ENCODE data around the gene CD47.
A peak's percentile ranks its signal among the peaks of the same experiment; 100 is the strongest.

CD47 gene

DNA sequence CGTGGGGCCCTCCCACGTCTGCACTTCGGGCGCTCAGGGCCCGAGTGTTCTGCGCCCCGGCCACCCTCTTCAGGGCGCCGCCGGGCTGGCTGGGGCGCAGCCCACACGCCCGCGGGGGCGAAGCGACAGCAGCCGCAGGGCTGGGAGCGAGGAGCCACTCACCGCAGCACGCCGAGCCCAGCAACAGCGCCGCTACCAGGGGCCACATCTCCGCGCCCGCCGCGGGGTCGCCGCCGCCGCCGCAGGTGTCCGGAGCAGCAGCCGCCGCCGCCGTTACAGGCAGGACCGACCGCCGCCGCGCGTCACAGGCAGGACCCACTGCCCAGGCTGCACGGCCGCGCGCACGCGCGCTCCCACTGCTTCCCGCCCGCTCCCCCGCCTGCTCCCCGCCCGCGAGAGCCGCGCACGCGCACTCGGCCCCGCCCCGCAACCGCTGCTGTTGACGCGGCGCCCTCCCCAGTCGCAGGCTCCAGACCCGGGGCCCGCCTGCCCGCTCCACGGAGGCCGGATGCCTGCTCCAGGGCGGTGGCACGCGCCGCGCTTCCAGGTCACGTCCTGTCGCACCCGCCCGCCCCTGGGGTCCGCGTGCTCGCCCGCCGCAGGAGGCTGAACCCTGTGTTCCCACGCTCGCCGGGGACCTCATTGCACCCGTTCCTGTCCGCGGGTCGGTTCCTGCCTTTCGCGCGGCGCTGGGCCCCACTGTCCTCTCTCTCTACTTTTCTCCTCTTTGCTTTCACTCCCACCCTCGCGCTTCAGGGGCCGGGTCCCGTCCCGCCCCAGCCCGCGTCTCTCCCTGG lies at the start of gene CD47:
CD47 (minus strand) TSS at position 331 of the 797 bp plus-strand sequence; CDS start at position 208, 123 bp downstream.
- H3K36me3 ChIP-seq (ENCODE audit: control insufficient read depth, insufficient read depth, low read length), result no peaks in the 10 kb centered on the region
- peaks cover 4% of the 10 kb centered on the region; the same call in 1 of the 2 replicates for H3K4me1 ChIP-seq (ENCODE audit: control insufficient read depth, insufficient read depth, low read length)
- peaks cover 36% of the 10 kb centered on the region for H3K27me3 ChIP-seq (ENCODE audit: control insufficient read depth, insufficient read depth, low read length)
- H3K4me3 ChIP-seq (ENCODE audit: low read depth, low read length), result peak within 1 kb of the TSS; percentile 99
- H3K9me3 ChIP-seq (ENCODE audit: control insufficient read depth, insufficient read depth, low read length), result no peaks in the 10 kb centered on the region
- no peak within 1 kb of the TSS for H3K27ac ChIP-seq (ENCODE audit: low read depth, low read length)
- H3K9ac ChIP-seq (ENCODE audit: low read depth, low read length), result peak within 1 kb of the TSS; percentile 62; the same call in 1 of the 2 replicates

GRCh38 chr3:108137460-108137814 lies 46.6 kb upstream of the CD47 start:
- Histone ChIP-seq H3K9ac (ENCODE audit: low read depth, low read length) (no peak overlapping the region), H3K4me1 (ENCODE audit: control insufficient read depth, insufficient read depth, low read length) (peaks cover 11% of the 10 kb centered on the region), H3K27ac (ENCODE audit: low read depth, low read length) (no peak overlapping the region), H3K9me3 (ENCODE audit: control insufficient read depth, insufficient read depth, low read length) (no peaks in the 10 kb centered on the region), H3K27me3 (ENCODE audit: control insufficient read depth, insufficient read depth, low read length) (no peaks in the 10 kb centered on the region), H3K4me3 (ENCODE audit: low read depth, low read length) (no peak overlapping the region), H3K36me3 (ENCODE audit: control insufficient read depth, insufficient read depth, low read length) (no peaks in the 10 kb centered on the region)

DNA sequence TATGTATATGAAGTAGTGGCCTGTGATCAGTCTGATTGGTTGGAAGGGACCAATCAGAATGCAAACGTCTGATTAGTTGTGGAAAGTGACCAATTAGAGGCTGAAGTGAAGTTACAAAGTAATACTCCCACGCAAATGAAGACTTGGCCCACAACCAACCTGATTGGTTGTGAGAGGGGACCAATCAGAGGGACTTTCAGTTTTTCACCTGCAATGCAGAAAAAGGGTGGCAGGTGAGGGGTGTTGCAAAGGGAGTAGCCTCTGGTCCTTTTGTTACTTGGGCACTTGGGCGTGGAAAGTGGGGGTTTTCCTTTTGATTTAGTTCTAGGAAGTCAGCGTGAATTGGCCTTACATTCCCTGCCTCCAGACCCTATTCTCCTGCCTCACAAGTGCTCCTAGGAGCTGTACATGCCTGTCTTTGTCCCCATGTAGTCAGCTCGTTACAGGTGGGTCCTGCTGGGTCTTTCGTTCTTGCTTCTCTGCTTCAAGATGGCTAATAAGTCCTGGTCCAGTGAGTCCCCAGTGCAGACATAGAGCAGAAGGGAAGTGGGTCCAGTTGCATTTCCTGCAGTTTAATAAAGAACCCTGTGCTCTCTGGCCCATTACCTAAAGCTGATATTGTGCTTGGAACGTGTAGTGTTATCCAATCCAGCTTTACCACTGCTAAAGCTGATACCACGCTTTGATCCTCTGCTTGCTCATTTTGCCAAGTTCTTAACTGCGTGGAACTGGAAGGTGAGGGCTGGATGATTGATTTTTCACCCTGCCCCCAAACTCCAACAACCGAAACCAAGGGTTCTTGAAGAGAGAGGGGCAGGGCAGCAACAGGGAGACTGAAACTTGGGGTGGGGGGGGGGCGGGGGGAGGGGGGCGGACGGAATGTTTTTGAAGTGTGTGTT lies 46.0 kb upstream of the CD47 start:
- H3K27me3 ChIP-seq (ENCODE audit: control insufficient read depth, insufficient read depth, low read length), result no peaks in the 10 kb centered on the region
- H3K4me1 ChIP-seq (ENCODE audit: control insufficient read depth, insufficient read depth, low read length), result peaks cover 11% of the 10 kb centered on the region
- H3K9me3 ChIP-seq (ENCODE audit: control insufficient read depth, insufficient read depth, low read length), result no peaks in the 10 kb centered on the region
- H3K4me3 ChIP-seq (ENCODE audit: low read depth, low read length), result no peak overlapping the region
- no peak overlapping the region for H3K9ac ChIP-seq (ENCODE audit: low read depth, low read length)
- no peak overlapping the region for H3K27ac ChIP-seq (ENCODE audit: low read depth, low read length)
- no peaks in the 10 kb centered on the region for H3K36me3 ChIP-seq (ENCODE audit: control insufficient read depth, insufficient read depth, low read length)

DNA sequence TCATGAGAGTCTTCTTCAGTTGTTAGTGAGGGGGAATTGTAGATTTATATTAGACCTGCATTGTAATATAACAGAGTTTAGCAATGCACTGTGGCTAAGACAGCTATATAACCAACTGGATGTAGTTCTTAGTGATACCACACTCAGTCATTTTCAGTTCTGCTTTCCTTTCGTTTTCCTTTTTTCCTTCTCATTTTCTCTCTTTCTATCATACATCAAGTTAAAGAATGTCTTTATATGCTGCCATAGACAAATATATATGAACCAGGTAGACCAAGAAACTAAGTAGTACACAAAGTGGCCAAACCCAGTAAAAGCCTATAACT lies 43.7 kb upstream of the CD47 start:
- Histone ChIP-seq H3K9me3 (ENCODE audit: control insufficient read depth, insufficient read depth, low read length) (no peaks in the 10 kb centered on the region), H3K27ac (ENCODE audit: low read depth, low read length) (no peak overlapping the region), H3K4me1 (ENCODE audit: control insufficient read depth, insufficient read depth, low read length) (peaks cover 11% of the 10 kb centered on the region), H3K9ac (ENCODE audit: low read depth, low read length) (no peak overlapping the region), H3K36me3 (ENCODE audit: control insufficient read depth, insufficient read depth, low read length) (no peaks in the 10 kb centered on the region), H3K27me3 (ENCODE audit: control insufficient read depth, insufficient read depth, low read length) (no peaks in the 10 kb centered on the region), H3K4me3 (ENCODE audit: low read depth, low read length) (no peak overlapping the region)

DNA sequence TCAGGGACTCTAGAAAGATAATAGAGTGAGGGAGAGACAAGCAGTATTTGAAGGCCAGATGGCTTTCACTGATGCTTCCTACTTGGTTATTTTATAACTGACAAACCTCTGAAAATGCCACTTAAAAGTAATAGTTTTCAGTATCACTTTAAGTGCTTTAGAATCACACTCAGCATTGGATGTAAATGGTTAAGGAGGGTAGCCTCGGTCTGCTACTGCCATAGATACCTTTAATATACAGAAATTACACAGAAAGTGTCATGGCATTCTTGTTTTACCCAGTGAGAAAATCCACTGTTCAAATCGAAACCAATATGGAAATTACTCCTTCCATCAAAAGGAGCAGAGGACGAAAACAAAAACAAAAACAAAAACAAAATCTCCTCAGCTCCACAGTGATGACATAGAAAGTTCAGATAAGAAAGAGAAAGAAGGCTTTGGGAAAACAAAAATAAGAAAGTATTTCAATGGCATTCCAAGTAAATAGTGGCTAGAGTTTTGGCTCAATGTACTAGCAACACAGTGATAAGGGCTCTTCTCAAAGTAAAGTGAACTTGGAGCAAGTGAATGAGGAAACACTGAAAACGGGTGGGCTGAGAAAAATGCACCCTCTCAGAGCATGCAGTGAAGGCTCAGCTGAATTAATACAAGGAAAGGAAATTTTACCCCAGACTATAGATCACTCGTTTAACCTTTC lies 43.2 kb upstream of the CD47 start:
- peaks cover 11% of the 10 kb centered on the region for H3K4me1 ChIP-seq (ENCODE audit: control insufficient read depth, insufficient read depth, low read length)
- no peaks in the 10 kb centered on the region for H3K9me3 ChIP-seq (ENCODE audit: control insufficient read depth, insufficient read depth, low read length)
- no peaks in the 10 kb centered on the region for H3K27me3 ChIP-seq (ENCODE audit: control insufficient read depth, insufficient read depth, low read length)
- H3K27ac ChIP-seq (ENCODE audit: low read depth, low read length), result no peak overlapping the region
- no peak overlapping the region for H3K4me3 ChIP-seq (ENCODE audit: low read depth, low read length)
- no peaks in the 10 kb centered on the region for H3K36me3 ChIP-seq (ENCODE audit: control insufficient read depth, insufficient read depth, low read length)
- H3K9ac ChIP-seq (ENCODE audit: low read depth, low read length), result no peak overlapping the region

GRCh38 chr3:108133048-108133369 lies 42.2 kb upstream of the CD47 start:
- H3K4me1 ChIP-seq (ENCODE audit: control insufficient read depth, insufficient read depth, low read length), result peaks cover 11% of the 10 kb centered on the region
- no peaks in the 10 kb centered on the region for H3K9me3 ChIP-seq (ENCODE audit: control insufficient read depth, insufficient read depth, low read length)
- H3K36me3 ChIP-seq (ENCODE audit: control insufficient read depth, insufficient read depth, low read length), result no peaks in the 10 kb centered on the region
- H3K27ac ChIP-seq (ENCODE audit: low read depth, low read length), result no peak overlapping the region
- no peaks in the 10 kb centered on the region for H3K27me3 ChIP-seq (ENCODE audit: control insufficient read depth, insufficient read depth, low read length)
- H3K4me3 ChIP-seq (ENCODE audit: low read depth, low read length), result no peak overlapping the region
- H3K9ac ChIP-seq (ENCODE audit: low read depth, low read length), result no peak overlapping the region

DNA sequence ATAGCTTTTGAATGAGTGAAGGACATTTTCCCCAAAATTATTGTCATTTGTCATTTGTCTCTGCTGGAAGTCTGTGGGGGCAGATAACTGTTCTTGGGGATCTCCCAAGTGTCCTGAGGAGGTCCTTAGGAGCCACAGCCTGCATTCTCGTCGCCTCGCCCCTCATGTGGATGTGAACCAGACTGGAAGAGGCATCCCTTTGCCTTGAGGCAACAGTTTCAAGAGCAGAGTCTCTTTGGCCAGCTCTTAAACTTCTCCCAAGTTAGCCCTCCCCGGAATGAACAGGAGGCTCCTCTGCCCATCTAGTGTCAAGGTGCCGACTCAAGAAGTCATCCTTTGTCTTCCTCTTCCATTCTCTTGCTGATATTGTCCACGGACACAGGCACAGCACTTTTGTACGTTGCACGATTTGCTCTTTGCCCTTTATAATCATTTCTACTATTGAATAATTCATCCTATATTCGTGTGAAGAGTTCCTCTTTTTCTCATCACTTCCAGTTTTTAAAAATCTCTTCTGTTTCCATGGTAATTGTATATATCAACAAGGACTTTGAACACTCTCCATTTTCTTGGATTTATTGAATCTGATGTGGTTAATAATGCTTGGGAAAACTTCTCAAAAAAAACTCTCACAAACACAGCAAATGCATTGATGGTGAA lies 40.8 kb upstream of the CD47 start:
- Histone ChIP-seq H3K9ac (ENCODE audit: low read depth, low read length) (no peak overlapping the region), H3K4me1 (ENCODE audit: control insufficient read depth, insufficient read depth, low read length) (no peaks in the 10 kb centered on the region), H3K9me3 (ENCODE audit: control insufficient read depth, insufficient read depth, low read length) (no peaks in the 10 kb centered on the region), H3K27ac (ENCODE audit: low read depth, low read length) (no peak overlapping the region), H3K27me3 (ENCODE audit: control insufficient read depth, insufficient read depth, low read length) (no peaks in the 10 kb centered on the region), H3K4me3 (ENCODE audit: low read depth, low read length) (no peak overlapping the region), H3K36me3 (ENCODE audit: control insufficient read depth, insufficient read depth, low read length) (no peaks in the 10 kb centered on the region)

DNA sequence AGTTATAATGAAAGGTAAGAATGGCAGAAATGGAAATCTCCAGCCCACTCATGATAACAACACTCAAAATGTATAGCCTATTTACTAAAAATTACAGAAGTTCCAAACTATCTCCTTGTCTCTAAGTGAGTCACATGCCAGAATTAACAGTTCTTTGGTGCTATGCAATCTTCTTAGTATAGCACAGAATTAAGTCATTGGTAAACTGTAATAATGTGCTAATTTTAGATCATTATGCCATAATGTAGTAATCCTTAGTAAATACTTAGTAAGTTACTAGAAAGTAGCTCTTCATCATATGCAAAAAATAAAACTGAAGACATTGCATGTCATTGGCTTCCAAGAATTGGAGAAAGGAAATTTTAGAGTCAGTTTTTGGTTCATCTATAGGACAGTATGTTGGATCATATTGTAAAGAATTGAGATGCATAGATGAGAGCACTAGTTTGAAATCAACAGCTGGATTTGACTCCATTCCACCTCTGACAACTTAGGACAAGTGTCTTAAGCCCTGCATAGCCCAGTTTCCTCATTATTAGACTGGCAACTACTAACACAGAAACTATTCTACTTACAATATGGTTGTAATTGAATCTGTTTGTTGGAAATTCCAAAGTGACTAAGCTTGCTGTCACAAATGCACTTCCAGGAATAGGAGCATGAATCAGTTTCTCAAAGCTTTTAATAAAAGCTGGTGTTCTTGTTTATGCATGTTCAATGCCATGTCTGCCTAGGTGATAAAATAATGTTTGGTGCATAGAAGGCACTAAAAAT lies 40.1 kb upstream of the CD47 start:
- no peaks in the 10 kb centered on the region for H3K27me3 ChIP-seq (ENCODE audit: control insufficient read depth, insufficient read depth, low read length)
- H3K9ac ChIP-seq (ENCODE audit: low read depth, low read length), result no peak overlapping the region
- no peaks in the 10 kb centered on the region for H3K4me1 ChIP-seq (ENCODE audit: control insufficient read depth, insufficient read depth, low read length)
- H3K9me3 ChIP-seq (ENCODE audit: control insufficient read depth, insufficient read depth, low read length), result no peaks in the 10 kb centered on the region
- H3K27ac ChIP-seq (ENCODE audit: low read depth, low read length), result no peak overlapping the region
- H3K36me3 ChIP-seq (ENCODE audit: control insufficient read depth, insufficient read depth, low read length), result no peaks in the 10 kb centered on the region
- no peak overlapping the region for H3K4me3 ChIP-seq (ENCODE audit: low read depth, low read length)

- no peak overlapping the region for H3K27ac ChIP-seq (ENCODE audit: low read depth, low read length)
- H3K36me3 ChIP-seq (ENCODE audit: control insufficient read depth, insufficient read depth, low read length), result no peaks in the 10 kb centered on the region
- no peak overlapping the region for H3K9ac ChIP-seq (ENCODE audit: low read depth, low read length)
- no peak overlapping the region for H3K4me3 ChIP-seq (ENCODE audit: low read depth, low read length)
- no peaks in the 10 kb centered on the region for H3K9me3 ChIP-seq (ENCODE audit: control insufficient read depth, insufficient read depth, low read length)
- no peaks in the 10 kb centered on the region for H3K4me1 ChIP-seq (ENCODE audit: control insufficient read depth, insufficient read depth, low read length)
- H3K27me3 ChIP-seq (ENCODE audit: control insufficient read depth, insufficient read depth, low read length), result no peaks in the 10 kb centered on the region
Measured at GRCh38 chr3:108130236-108130635, 39.4 kb upstream of the CD47 start.

DNA sequence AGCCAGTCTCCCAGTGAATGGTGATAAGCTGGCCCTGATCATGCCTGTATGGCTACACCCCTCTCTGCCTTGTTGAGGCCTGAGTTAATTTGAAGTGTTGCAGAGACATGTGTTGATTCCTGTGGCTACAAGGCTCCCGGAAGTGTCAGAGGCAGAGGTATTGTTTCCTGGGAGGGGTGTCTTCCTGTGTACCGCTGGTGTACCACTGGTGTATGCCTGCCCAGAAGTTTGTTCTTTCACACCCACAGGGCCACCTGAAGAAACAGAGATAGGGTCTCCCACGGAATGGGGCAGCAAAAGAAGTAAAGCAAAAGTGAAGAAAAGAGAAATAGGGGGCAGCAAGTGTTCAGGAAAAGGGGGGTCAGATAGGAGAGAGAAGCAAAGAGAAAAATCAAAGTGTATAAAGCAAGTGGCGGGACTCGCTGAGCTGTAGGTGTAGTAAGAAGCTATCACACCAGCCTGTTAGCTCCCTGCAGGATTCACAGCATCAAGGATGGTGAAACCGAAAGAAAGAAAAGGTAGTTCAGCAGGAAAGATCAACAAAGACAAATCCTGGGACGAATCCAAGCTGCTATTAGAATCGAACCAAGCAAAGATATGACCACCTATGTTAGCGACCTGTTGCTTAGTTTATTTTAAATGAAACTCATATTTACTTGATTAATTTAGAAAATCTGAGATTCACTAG lies 36.6 kb upstream of the CD47 start:
- Histone ChIP-seq H3K4me3 (ENCODE audit: low read depth, low read length) (no peak overlapping the region), H3K9me3 (ENCODE audit: control insufficient read depth, insufficient read depth, low read length) (no peaks in the 10 kb centered on the region), H3K27me3 (ENCODE audit: control insufficient read depth, insufficient read depth, low read length) (no peaks in the 10 kb centered on the region), H3K9ac (ENCODE audit: low read depth, low read length) (no peak overlapping the region), H3K36me3 (ENCODE audit: control insufficient read depth, insufficient read depth, low read length) (no peaks in the 10 kb centered on the region), H3K4me1 (ENCODE audit: control insufficient read depth, insufficient read depth, low read length) (0 out of 2 replicates have a peak, but pooled peaks cover 3% of the 10 kb centered on the region), H3K27ac (ENCODE audit: low read depth, low read length) (no peak overlapping the region)

Measured in HUES48 (cell line).